Testis (tissue), 3 donors: Measurements from ENCODE around the gene WNK2. TPM values are rescaled to one million over a fixed set of nuclear protein-coding genes. Genes with fewer than 3 reads are reported as not detected.

ENCODE experiments used
- DNase-seq: peaks from one replicate; pipeline ENCODE4 v3.0.0-alpha.2; 2019
- H3K27ac ChIP-seq, 2 donors: fragments of 200-600 bp; sonication (generic); one replicate each; pipeline ENCODE4 v1.5.1; 2019
- H3K27me3 ChIP-seq: fragments of 200-600 bp; sonication (generic); one replicate; pipeline ENCODE4 v1.5.1; 2019
- H3K36me3 ChIP-seq: fragments of 200-600 bp; sonication (generic); one replicate; pipeline ENCODE4 v1.5.1; 2017; ENCODE audit warnings: low read depth; ENCODE audit errors: missing control alignments
- H3K4me1 ChIP-seq: fragments of 200-600 bp; sonication (generic); one replicate; pipeline ENCODE4 v1.5.1; 2019
- H3K4me3 ChIP-seq, 2 donors: fragments of 200-600 bp; sonication (generic); one replicate each; pipeline ENCODE4 v1.5.1; 2017 to 2019
- H3K9me3 ChIP-seq: fragments of 200-600 bp; sonication (generic); one replicate; pipeline ENCODE4 v1.5.1; 2017
- POLR2A ChIP-seq: fragments of 450-650 bp; IDR thresholded peaks from one replicate; pipeline ENCODE4 v1.6.1; 2017; ENCODE audit warnings: antibody characterized with exemption, mild to moderate bottlenecking, moderate library complexity
- WGBS, 2 donors: methylation state at CpG; one replicate each; pipeline ENCODE4 v1.1.5; 2018; 5-methylcytosine and 5-hydroxymethylcytosine counted together
- intact Hi-C: fragments of 100-400 bp; cut with DNase I; formaldehyde crosslinking; loops from one replicate; pipeline ENCODE4 v1.15.1; 2023; ENCODE audit warnings: low total_unique reads
- polyA plus RNA-seq: library from polyadenylated mRNA; stranded (reverse); fragments of 350-450 nt; fragmentation: Illumina TruSeq; extraction: RNeasy Lipid Tissue Mini Kit (QIAGEN cat#74804); gene quantifications from one replicate; pipeline ENCODE4 v1.2.3, GENCODE V29; 2014; ENCODE audit warnings: low read depth, low replicate concordance; ENCODE audit not compliant: insufficient read depth
- total RNA-seq, 2 donors: library from RNA; depleted of rRNA; stranded (reverse); fragments of >200 nt; gene quantifications; one replicate each; pipeline ENCODE4 v1.2.3, GENCODE V29; 2016
- TF ChIP-seq, protein P1 (sequence below), 3 experiments: fragments of 450-650 bp in 2 of 3; fragments of 200-600 bp in 1 of 3; sonication (generic) in 1 of 3; IDR thresholded peaks; one replicate each; pipeline ENCODE4 v1.5.1; 2016 to 2019; ENCODE audit warnings: antibody characterized with exemption in 3 of 3, mild to moderate bottlenecking in 2 of 3, moderate library complexity in 1 of 3

WNK2 gene
- total and polyA plus RNA-seq, 3 donors from 2014 or later = 29.0 to 91.1 (median 50.5) TPM

DNA sequence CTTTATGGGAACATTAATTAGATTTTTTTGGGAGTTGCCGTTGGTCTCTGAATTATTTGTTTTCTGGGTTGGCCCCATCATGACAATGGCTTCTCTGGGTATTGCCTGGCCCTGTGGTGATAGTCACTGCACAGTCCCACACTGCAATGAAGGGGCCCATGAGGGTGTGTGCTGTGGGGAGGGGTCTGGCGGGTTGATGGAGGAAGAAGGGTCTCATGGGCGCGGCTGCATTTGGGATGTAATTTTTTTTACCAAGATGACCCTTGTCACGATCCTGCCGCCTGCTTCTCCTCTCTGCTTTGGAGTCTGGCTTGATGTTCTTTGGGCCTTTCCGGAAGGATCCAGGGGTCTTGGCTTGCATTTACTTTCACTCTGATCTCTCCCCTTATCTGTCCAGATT lies 44.1 kb downstream of the WNK2 start:
- H3K27ac ChIP-seq = no peak overlapping the region
- no peaks in the 10 kb centered on the region for H3K36me3 ChIP-seq
- DNase-seq = no peak
- no peaks in the 10 kb centered on the region for H3K9me3 ChIP-seq
- no peak overlapping the region for H3K4me3 ChIP-seq
- H3K4me1 ChIP-seq = no peaks in the 10 kb centered on the region
- TF ChIP-seq POLR2A = no peak
- TF ChIP-seq, protein P1, sequence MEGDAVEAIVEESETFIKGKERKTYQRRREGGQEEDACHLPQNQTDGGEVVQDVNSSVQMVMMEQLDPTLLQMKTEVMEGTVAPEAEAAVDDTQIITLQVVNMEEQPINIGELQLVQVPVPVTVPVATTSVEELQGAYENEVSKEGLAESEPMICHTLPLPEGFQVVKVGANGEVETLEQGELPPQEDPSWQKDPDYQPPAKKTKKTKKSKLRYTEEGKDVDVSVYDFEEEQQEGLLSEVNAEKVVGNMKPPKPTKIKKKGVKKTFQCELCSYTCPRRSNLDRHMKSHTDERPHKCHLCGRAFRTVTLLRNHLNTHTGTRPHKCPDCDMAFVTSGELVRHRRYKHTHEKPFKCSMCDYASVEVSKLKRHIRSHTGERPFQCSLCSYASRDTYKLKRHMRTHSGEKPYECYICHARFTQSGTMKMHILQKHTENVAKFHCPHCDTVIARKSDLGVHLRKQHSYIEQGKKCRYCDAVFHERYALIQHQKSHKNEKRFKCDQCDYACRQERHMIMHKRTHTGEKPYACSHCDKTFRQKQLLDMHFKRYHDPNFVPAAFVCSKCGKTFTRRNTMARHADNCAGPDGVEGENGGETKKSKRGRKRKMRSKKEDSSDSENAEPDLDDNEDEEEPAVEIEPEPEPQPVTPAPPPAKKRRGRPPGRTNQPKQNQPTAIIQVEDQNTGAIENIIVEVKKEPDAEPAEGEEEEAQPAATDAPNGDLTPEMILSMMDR (IDR thresholded peaks at IDR 0.05) = no peak
- intact Hi-C loops = no loop called here
- WGBS, 2 donors = 87 to 99% methylated on average over 7 of the region's 7 CpGs
- no peaks in the 10 kb centered on the region for H3K27me3 ChIP-seq

DNA sequence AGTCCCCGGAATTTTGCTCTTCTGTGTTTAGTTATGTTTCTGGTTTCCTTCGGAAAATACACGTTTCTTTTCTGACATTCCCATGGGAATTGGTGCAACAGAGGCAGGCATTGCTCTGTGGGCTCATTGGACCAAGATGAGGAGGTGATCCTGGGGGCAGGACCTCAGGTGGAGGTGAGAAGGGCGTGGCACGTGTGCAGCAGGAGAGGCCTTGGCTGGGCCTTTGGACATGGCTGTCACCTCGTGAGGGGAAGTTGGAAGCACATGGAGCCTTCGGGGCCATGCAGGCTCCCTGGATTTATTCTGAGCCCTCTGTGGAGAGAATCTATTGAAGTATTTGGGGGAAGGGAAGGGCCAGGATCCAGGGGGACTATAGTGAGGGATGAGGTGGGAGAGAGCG lies 44.5 kb downstream of the WNK2 start:
- WGBS, 2 donors = 82 to 87% methylated on average over 8 of the region's 8 CpGs
- no peak for DNase-seq
- intact Hi-C loops = no loop called here
- H3K4me1 ChIP-seq = no peaks in the 10 kb centered on the region
- no peak overlapping the region for H3K27ac ChIP-seq
- no peaks in the 10 kb centered on the region for H3K27me3 ChIP-seq
- no peak for TF ChIP-seq POLR2A
- TF ChIP-seq, protein P1 (IDR thresholded peaks at IDR 0.05) = no peak
- H3K9me3 ChIP-seq = no peaks in the 10 kb centered on the region
- H3K36me3 ChIP-seq = no peaks in the 10 kb centered on the region
- no peak overlapping the region for H3K4me3 ChIP-seq

DNA sequence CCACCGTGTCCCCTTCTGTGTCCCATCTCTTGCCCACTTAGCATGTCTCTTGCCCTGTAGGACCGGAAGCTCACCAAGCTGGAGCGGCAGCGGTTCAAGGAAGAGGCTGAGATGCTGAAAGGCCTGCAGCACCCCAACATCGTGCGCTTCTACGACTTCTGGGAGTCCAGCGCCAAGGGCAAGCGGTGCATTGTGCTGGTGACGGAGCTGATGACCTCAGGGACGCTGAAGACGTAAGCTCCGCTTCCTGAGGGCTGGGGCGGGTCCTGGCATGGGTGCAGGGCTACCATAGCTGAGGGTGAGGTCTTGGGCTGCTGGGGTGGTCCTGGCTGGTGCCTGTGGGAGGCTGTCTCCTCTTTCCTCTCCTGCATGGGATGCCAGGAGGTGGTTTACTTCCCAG lies 45.7 kb downstream of the WNK2 start:
- 95 to 99% methylated on average over 11 to 14 of the region's 14 CpGs for WGBS, 2 donors
- Histone ChIP-seq H3K4me1 (peaks cover 3% of the 10 kb centered on the region), H3K36me3 (no peaks in the 10 kb centered on the region), H3K9me3 (no peaks in the 10 kb centered on the region), H3K27ac (no peak overlapping the region), H3K27me3 (no peaks in the 10 kb centered on the region), H3K4me3 (no peak overlapping the region)
- DNase-seq = no peak
- intact Hi-C loops = no loop called here
- no peak for TF ChIP-seq POLR2A
- TF ChIP-seq, protein P1 (IDR thresholded peaks at IDR 0.05) = no peak

DNA sequence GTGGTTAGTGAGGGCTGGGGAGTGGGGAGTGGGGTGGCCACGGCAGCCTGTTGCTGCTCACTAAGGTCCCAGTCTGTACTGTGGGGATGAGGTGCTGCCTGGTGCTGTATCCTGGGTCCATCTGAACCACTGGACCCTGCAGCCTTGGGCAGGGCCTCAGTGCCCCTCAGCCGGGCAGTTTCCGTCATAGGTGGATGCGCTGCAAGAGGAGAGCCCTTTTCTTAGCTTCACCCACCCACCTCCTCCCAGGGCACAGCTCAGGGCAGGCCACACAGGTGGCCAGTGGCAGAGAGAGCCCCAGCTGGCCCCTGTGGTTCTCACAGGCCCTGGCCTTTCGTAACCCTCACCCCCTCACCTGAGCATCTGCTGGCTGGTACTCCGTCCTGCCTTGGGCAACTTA lies 46.2 kb downstream of the WNK2 start:
- DNase-seq = no peak
- no peaks in the 10 kb centered on the region for H3K9me3 ChIP-seq
- H3K27ac ChIP-seq = no peak overlapping the region
- intact Hi-C loops = no loop called here
- H3K4me1 ChIP-seq = peaks cover 8% of the 10 kb centered on the region
- no peaks in the 10 kb centered on the region for H3K27me3 ChIP-seq
- no peaks in the 10 kb centered on the region for H3K36me3 ChIP-seq
- WGBS, 2 donors = 87 to 88% methylated on average over 4 to 6 of the region's 6 CpGs
- no peak for TF ChIP-seq POLR2A
- TF ChIP-seq, protein P1 (IDR thresholded peaks at IDR 0.05) = no peak
- no peak overlapping the region for H3K4me3 ChIP-seq

DNA sequence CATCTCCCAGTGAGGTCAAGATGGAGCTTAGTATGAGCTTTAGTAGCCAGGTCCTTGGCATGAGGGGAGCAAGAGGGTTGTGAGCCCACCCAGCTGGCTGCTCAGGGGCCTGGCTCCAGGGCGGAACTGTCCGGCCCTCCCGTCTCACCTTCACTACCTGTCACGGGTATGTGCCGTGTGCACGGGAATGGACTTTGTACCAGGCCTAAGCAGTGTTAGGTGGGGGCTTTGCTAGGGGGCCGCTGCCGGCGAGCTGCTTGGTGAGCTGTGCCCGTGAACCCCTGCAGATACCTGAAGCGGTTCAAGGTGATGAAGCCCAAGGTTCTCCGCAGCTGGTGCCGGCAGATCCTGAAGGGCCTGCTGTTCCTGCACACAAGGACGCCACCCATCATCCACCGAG lies 46.7 kb downstream of the WNK2 start:
- Histone ChIP-seq H3K27me3 (no peaks in the 10 kb centered on the region), H3K4me3 (no peak overlapping the region), H3K9me3 (no peaks in the 10 kb centered on the region), H3K27ac (no peak overlapping the region), H3K4me1 (peaks cover 12% of the 10 kb centered on the region), H3K36me3 (no peaks in the 10 kb centered on the region)
- intact Hi-C loops = no loop called here
- DNase-seq = no peak
- TF ChIP-seq POLR2A = no peak
- TF ChIP-seq, protein P1 (IDR thresholded peaks at IDR 0.05) = no peak
- WGBS, 2 donors = 92 to 93% methylated on average over 10 to 15 of the region's 15 CpGs
